OCI-LY1 (cell line): ENCODE data around the gene DOCK3.
"Not testable (repeated sequence)": the region's sequence is repeated elsewhere in the genome, so short reads cannot be mapped to it uniquely, and the experiment has no call there.

Source experiments
- H2AFZ ChIP-seq: fragments of 200-600 bp; sonication (generic), shearing (Covaris generic); 2 replicates; pipeline ENCODE4 v1.6.0; 2014; ENCODE audit warnings: antibody characterized with exemption, mild to moderate bottlenecking, low read length
- H3F3A ChIP-seq: fragments of 200-600 bp; sonication (generic), shearing (Covaris generic); 2 replicates; pipeline ENCODE4 v1.6.0; 2014; ENCODE audit warnings: mild to moderate bottlenecking, antibody characterized with exemption, low read length, moderate library complexity; ENCODE audit not compliant: insufficient read depth
- H3K27ac ChIP-seq: fragments of 200-600 bp; sonication (generic); 2 replicates; pipeline ENCODE4 v1.5.1; 2014; ENCODE audit warnings: low read length, mixed run types, mild to moderate bottlenecking, low read depth; ENCODE audit not compliant: poor library complexity, severe bottlenecking
- H3K27me3 ChIP-seq: fragments of 200-600 bp; sonication (generic); 2 replicates; pipeline ENCODE4 v1.6.0; 2014; ENCODE audit warnings: antibody characterized with exemption, mild to moderate bottlenecking, low read length, moderate library complexity; ENCODE audit not compliant: insufficient read depth
- H3K36me3 ChIP-seq: fragments of 200-600 bp; sonication (generic); 2 replicates; pipeline ENCODE4 v1.6.1; 2014; ENCODE audit warnings: mild to moderate bottlenecking, antibody characterized with exemption, low read length, moderate library complexity, mixed read lengths; ENCODE audit not compliant: insufficient read depth
- H3K4me1 ChIP-seq: fragments of 200-600 bp; sonication (generic); 2 replicates; pipeline ENCODE4 v1.5.1; 2014; ENCODE audit warnings: mild to moderate bottlenecking, low read length, moderate library complexity; ENCODE audit not compliant: insufficient read depth, severe bottlenecking
- H3K4me2 ChIP-seq: fragments of 200-600 bp; sonication (generic), shearing (Covaris generic); 2 replicates; pipeline ENCODE4 v1.6.1; 2014; ENCODE audit warnings: low read length
- H3K4me3 ChIP-seq: fragments of 200-600 bp; sonication (generic); 2 replicates; pipeline ENCODE4 v1.5.1; 2014; ENCODE audit warnings: low read length, low read depth, mild to moderate bottlenecking, mixed read lengths; ENCODE audit not compliant: poor library complexity, severe bottlenecking
- H3K79me2 ChIP-seq: fragments of 200-600 bp; shearing (Covaris generic); 2 replicates; pipeline ENCODE4 v1.6.1; 2016; ENCODE audit warnings: mixed run types, low read length, mixed read lengths; ENCODE audit not compliant: insufficient read depth
- H3K9ac ChIP-seq: fragments of 200-600 bp; sonication (generic), shearing (Covaris generic); 2 replicates; pipeline ENCODE4 v1.6.1; 2014; ENCODE audit warnings: mild to moderate bottlenecking, low read length, mixed read lengths
- H3K9me2 ChIP-seq: fragments of 200-600 bp; sonication (generic), shearing (Covaris generic); 2 replicates; pipeline ENCODE4 v1.6.1; 2014; ENCODE audit warnings: low read depth, mild to moderate bottlenecking, low read length, mixed read lengths
- H3K9me3 ChIP-seq: fragments of 200-600 bp; shearing (Covaris generic); 2 replicates; pipeline ENCODE4 v1.6.1; 2014; ENCODE audit warnings: low read length, mixed read lengths
- H4K20me1 ChIP-seq: fragments of 200-600 bp; sonication (generic), shearing (Covaris generic); 2 replicates; pipeline ENCODE4 v1.6.0; 2016; ENCODE audit warnings: mild to moderate bottlenecking, low read length; ENCODE audit not compliant: insufficient read depth
- EZH2 ChIP-seq: fragments of 200-600 bp; sonication (generic), shearing (Covaris generic); IDR thresholded peaks from 2 replicates; pipeline ENCODE4 v1.8.0; 2017; ENCODE audit warnings: borderline replicate concordance, mixed run types, mild to moderate bottlenecking, antibody characterized with exemption, low read length, moderate library complexity, mixed read lengths
- TF ChIP-seq, protein P1 (sequence below): fragments of 200-600 bp; sonication (generic), shearing (Covaris generic); IDR thresholded peaks from 2 replicates; pipeline ENCODE4 v1.5.1; 2017; ENCODE audit warnings: mild to moderate bottlenecking, antibody characterized with exemption, low read length, moderate library complexity, mixed read lengths

DOCK3 gene

DNA sequence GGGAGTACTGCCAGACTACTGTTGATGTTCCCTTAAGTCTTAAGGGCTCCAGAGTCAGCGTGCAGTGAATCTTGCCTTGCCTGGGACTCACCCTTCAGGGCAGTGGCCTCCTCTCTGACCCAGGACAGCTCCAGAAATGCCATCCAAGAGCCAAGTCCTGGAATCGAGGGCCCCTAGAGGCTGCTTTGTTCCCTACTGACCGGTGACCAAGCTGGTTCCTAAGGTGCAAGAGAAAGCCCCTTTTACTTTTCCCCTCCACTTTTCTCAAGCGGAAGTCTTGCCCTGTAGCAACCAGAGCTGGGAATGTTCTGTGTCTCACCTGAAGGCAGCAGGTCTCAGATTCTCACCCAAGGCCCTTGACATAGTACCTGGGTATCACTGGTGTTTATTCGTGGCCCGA is 238.0 kb downstream of the DOCK3 start:
- Histone ChIP-seq H3K27ac (no peak overlapping the region), H3K79me2 (no peaks in the 10 kb centered on the region), H3K9ac (no peak overlapping the region), H3F3A (no peaks in the 10 kb centered on the region), H3K4me2 (no peak overlapping the region), H3K4me1 (no peaks in the 10 kb centered on the region), H3K4me3 (no peak overlapping the region), H3K9me2 (no peaks in the 10 kb centered on the region), H3K27me3 (no peaks in the 10 kb centered on the region), H2AFZ (no peak overlapping the region), H3K36me3 (no peaks in the 10 kb centered on the region), H3K9me3 (no peaks in the 10 kb centered on the region), H4K20me1 (no peaks in the 10 kb centered on the region)
- TF ChIP-seq, protein P1, sequence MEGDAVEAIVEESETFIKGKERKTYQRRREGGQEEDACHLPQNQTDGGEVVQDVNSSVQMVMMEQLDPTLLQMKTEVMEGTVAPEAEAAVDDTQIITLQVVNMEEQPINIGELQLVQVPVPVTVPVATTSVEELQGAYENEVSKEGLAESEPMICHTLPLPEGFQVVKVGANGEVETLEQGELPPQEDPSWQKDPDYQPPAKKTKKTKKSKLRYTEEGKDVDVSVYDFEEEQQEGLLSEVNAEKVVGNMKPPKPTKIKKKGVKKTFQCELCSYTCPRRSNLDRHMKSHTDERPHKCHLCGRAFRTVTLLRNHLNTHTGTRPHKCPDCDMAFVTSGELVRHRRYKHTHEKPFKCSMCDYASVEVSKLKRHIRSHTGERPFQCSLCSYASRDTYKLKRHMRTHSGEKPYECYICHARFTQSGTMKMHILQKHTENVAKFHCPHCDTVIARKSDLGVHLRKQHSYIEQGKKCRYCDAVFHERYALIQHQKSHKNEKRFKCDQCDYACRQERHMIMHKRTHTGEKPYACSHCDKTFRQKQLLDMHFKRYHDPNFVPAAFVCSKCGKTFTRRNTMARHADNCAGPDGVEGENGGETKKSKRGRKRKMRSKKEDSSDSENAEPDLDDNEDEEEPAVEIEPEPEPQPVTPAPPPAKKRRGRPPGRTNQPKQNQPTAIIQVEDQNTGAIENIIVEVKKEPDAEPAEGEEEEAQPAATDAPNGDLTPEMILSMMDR, result no peak
- no peak for TF ChIP-seq EZH2

DNA sequence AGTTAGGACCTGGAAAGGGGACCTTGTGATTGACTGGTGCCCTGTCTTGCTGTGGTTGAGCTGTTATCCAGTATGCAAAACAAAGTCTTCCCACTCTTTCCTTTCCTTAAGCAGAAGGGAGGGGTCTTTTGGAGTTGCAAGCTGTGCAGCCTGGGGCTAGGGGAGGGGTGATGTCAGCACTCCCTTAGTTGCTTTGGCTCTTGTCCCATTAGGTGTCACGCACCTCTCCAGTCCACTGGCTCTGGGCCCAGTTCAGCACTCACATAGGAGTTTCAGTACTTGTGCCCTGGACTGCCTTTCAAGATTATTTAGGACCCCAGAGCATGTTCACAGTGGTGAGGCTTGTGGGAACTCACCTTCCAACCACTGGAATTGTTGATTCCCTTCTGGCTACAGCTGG is 238.5 kb downstream of the DOCK3 start:
- Histone ChIP-seq H3K4me1 (no peaks in the 10 kb centered on the region), H2AFZ (no peak overlapping the region), H3F3A (no peaks in the 10 kb centered on the region), H3K27me3 (no peaks in the 10 kb centered on the region), H3K36me3 (no peaks in the 10 kb centered on the region), H3K79me2 (no peaks in the 10 kb centered on the region), H3K9me3 (no peaks in the 10 kb centered on the region), H3K9ac (no peak overlapping the region), H3K4me3 (no peak overlapping the region), H3K4me2 (no peak overlapping the region), H4K20me1 (no peaks in the 10 kb centered on the region), H3K27ac (no peak overlapping the region), H3K9me2 (no peaks in the 10 kb centered on the region)
- TF ChIP-seq, protein P1, result no peak
- no peak for TF ChIP-seq EZH2

DNA sequence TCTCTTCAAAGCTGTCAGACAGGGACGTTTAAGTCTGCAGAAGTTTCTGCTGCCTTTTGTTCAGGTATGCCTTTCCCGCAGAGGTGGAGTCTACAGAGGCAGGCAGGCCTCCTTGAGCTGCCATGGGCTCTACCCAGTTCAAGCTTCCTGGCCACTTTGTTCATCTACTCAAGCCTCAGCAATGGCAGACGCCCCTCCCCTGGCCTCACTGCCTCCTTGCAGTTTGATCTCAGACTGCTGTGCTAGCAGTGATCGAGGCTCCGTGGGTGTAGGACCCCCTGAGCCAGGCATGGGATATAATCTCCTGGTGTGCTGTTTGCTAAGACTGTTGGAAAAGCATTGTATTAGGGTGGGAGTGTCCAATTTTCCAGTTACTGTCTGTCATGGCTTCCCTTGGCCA is 247.3 kb downstream of the DOCK3 start:
- H2AFZ ChIP-seq, H3K9me3 ChIP-seq, H3K4me3 ChIP-seq, H3K9me2 ChIP-seq, H4K20me1 ChIP-seq, H3K79me2 ChIP-seq, H3K9ac ChIP-seq, H3K27ac ChIP-seq, H3K4me2 ChIP-seq, H3K36me3 ChIP-seq, H3K27me3 ChIP-seq, H3F3A ChIP-seq, H3K4me1 ChIP-seq: not testable (repeated sequence)

DNA sequence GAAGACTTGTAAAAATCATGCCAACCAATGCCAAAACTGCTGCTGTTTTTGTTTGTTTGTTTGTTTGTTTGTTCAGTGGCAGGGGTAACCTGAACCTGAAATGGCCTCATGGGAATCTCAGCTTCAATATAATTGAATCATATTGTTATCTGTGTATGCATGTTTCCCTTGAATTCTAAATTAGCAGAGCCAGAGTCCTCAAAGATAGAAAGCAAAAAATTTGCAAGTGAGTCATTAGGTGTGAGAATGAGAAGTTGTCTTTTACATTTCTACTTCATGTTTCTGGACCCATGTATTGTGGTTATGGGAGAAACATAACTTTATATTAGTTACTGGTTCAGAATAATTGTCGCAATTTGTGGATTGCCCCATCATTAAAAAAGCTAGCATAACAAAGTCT is 249.2 kb downstream of the DOCK3 start:
- TF ChIP-seq EZH2, result no peak
- TF ChIP-seq, protein P1, result no peak
- Histone ChIP-seq H3K79me2 (no peaks in the 10 kb centered on the region), H3K4me3 (no peak overlapping the region), H4K20me1 (no peaks in the 10 kb centered on the region), H3K4me2 (no peak overlapping the region), H3K36me3 (no peaks in the 10 kb centered on the region), H3F3A (no peaks in the 10 kb centered on the region), H3K27ac (no peak overlapping the region), H3K9me2 (no peaks in the 10 kb centered on the region), H3K4me1 (no peaks in the 10 kb centered on the region), H3K9ac (no peak overlapping the region), H2AFZ (no peak overlapping the region), H3K9me3 (no peaks in the 10 kb centered on the region), H3K27me3 (no peaks in the 10 kb centered on the region)
